GM18951 (cell line): ENCODE results near the gene ZSCAN31.

ENCODE experiments used
- POLR2A ChIP-seq: IDR thresholded peaks from 4 replicates; pipeline ENCODE4 v1.6.1; 2011; ENCODE audit warnings: mild to moderate bottlenecking; ENCODE audit not compliant: insufficient read length, insufficient read depth; ENCODE audit errors: extremely low read depth
- in situ Hi-C: fragments of 300-500 bp; cut with MboI; formaldehyde crosslinking; loops from one replicate; pipeline ENCODE4 v1.12.0; 2022; ENCODE audit warnings: low sequenced_read_pairs, mixed read lengths, inconsistent platforms; ENCODE audit not compliant: unreplicated experiment

Gene ZSCAN31

DNA sequence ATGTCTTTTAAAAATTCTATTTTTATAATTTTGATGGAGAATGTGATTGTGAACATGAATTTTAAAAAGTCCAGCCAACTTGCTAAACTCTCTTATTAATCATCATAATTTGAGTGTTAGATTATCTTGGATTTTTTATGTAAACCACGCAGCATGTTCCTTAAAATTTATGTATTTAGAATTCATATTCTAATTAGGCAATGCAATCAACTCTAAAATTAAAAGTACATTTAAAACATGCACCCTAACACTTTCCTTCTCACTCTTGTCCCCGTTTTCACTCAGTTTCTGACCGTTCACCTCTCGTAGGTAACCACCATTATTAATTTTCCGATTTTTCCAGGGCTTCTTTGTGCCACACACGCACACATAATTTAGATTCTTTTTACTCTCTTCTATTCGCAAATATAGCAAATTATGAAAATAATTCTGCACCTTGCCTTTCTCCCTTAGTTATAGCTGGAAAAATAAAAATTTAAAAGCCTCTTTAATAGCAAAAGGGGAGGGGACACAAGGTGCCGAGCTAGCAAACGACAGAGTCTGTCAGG is 13.5 kb upstream of the ZSCAN31 start:
- TF ChIP-seq POLR2A, result no peak
- in situ Hi-C loops, result no loop called here

DNA sequence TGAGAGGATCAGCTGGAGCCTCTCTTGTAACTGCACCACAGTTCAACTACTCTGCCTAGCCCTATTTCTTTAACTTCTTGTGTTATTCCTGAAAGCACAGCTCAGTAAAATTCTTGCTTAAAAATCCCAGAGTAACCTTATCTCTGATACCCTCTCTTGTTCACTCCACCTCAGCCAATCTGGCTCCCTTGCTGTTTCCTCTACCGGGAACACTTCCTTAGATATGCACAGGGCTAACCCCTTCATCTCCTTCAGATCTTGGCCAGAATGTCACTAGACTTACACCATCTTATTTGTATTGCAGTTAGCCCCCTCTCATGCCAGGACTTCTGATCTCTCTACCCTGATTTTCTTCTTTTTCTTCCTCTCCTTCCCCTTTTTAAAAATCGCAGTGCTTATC is 11.2 kb upstream of the ZSCAN31 start:
- TF ChIP-seq POLR2A, result no peak
- in situ Hi-C loops, result no loop called here

DNA sequence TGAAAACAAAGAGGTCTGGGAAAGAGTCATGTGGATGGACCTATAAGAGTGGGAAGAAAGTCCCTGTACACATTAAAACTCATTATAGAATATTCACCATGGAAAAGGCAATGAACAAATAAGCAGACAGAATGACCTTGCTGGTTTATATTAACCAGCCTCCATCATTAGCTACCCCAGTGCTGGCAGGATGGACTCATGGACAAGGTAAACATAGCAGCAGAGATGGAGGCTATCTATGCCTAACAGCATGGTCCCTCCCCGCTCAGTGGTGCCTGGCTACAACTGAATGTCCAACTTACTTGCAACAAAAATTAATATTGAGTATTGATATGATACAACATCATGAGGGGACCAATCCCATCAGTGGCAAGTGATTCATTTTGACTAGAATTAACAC is 9.3 kb upstream of the ZSCAN31 start:
- in situ Hi-C loops, result no loop called here
- no peak for TF ChIP-seq POLR2A

DNA sequence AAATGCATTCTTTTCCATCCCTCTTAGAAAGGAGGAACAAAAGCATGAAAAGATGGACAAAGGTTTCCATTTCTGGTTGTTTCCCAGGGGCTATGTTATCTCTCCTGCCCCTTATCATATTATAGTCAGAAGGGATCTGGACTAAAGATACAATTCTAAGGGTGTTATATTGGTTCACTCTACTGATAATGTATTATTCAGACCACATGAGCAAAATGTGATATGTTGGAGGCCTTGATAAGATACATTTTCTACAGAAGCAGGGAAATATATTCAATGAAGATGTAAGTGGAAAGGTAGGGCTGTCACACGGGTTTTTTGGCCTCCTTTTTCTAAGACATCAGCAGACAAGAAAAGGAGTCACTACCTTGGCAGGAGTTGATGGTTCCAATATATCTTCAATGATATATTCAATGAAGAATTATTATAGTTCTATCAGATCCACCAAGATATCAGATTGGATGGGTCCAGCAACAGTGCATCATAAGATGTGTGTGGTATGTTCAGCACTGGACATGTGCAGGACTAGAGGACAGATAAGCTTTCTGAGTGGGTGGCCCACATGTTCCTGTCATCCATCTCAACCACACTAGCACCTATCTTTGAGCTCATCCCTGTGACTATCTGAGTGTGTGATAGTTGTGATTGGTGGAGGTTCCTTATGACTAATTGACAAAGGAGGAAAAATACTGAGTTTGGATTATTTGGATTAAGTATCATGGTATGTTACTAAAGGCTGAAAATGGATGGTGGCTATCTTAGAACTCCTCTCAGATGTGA is 8.1 kb upstream of the ZSCAN31 start:
- in situ Hi-C loops, result no loop called here

DNA sequence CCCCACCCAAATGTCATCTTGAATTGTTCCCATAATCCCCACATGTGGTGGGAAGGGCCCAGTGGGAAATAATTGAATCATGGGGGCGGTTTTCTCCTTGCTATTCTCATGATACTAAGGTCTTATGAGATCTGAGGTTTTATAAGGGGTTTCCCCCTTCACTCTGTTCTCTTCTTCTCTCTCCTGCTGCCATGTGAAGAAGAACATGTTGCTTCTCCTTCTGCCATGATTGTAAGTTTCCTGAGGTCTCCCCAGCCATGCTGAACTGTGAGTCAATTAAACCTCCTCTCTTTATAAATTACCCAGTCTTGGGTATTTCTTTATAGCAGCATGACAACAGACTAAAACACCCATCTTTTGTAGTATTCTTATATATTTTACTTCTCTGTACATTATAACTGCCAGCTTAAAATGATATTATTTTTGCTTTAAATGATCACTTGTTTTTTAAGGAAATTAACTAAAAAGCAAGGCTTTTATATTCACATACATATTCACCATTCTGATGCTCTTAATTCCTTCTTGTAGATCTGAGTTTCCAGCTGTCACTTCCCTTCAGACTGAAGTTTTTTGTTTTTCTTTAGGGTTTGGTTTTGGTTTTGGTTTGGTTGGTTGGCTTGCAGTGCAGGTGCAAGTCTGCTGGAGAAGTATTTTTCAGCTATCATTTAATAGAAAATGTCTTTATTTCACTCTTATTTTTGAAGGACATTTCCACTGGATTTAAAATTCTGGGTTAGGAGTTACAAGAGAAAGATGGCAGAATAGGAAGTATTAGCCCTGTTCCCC is 4.6 kb upstream of the ZSCAN31 start:
- no peak for TF ChIP-seq POLR2A
- in situ Hi-C loops, result no loop called here

More for the DNA sequence above, 8.1 kb upstream of the ZSCAN31 start:
- no peak for TF ChIP-seq POLR2A

DNA sequence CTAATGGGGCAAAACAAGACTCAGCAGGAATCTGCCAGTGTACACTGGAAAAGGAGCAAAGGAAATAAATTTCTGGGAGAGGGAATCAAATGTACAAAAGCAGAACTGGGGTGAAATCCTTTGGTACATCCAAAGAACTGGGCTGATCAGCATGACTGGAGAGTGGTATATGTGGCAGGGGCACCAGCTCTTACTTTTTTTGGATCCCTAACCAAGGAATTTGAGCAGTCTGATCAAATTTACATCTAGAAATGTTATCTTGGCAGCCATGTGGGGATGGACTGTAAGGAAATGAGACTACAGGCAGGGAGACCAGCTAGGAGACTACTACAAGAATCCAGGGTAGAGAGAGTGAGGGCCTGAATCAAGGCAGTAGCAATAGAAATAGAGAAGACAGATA is 1.2 kb upstream of the ZSCAN31 start:
- no peak for TF ChIP-seq POLR2A
- in situ Hi-C loops, result no loop called here

DNA sequence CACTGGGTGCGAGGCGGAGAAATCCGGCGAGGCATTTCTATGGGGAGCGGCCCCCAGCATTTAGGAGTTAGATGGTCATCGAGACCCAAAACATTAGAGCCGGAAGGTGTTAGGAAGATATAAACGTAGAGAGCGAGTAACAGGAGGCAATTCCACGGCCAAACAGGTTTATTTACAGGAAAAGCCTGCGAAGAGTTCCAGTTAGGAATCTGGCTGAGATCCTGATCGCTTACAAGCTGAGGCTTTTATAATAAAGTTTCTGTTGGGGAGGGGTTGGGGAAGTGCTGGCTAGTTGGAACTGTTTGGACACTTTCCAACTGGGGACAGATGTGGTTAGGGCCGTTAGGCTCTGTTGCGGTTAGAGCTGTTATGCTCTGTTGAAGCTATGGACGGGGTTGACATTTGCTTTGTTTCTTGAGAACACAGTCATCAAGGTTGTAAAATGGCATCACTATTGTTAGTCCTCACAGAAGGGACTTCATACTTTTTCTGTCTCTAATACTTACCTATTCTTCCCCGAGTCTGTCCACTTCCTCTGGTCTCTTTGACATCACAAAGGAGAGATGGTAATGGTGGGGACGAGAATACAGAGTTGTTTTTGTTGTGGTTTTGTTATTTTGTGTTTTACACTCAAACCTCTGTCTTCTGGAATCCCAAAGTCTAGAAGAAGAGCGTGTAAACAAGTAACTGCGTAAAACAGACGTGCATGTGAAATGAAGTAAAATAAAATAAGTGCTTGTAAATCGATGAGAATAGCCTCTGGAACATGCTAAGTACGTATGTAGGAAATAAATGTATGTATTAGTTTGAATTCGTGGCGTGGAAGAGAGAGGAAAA is 554 bp upstream of the ZSCAN31 start:
- TF ChIP-seq POLR2A, result no peak
- in situ Hi-C loops, result no loop called here

DNA sequence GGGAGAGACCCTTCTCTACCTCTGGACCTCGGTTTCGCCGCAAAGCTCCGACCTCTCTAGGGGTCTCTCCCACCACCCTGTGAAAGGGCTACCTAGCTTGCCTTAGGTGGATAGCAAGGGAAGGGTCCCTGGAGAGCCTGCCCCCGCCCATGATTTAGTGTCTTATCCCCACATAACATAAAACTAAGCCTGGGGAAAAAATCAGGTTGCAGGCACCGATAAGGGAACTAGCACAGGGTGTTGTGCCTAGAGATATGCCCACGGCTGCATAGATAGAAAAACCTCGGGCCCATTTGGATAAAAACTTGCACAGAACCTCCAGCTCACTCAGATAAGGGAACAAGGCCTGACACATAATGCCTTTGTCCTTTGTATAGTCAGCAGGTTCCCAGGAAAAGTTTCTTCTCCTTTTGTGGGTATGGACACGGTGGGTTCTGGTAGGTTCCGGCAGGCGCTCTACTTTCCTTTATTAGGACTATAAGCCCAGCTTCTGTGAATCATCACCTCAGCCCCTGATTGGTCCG is 846 bp downstream of the ZSCAN31 start:
- TF ChIP-seq POLR2A, result no peak
- in situ Hi-C loops, result no loop called here

DNA sequence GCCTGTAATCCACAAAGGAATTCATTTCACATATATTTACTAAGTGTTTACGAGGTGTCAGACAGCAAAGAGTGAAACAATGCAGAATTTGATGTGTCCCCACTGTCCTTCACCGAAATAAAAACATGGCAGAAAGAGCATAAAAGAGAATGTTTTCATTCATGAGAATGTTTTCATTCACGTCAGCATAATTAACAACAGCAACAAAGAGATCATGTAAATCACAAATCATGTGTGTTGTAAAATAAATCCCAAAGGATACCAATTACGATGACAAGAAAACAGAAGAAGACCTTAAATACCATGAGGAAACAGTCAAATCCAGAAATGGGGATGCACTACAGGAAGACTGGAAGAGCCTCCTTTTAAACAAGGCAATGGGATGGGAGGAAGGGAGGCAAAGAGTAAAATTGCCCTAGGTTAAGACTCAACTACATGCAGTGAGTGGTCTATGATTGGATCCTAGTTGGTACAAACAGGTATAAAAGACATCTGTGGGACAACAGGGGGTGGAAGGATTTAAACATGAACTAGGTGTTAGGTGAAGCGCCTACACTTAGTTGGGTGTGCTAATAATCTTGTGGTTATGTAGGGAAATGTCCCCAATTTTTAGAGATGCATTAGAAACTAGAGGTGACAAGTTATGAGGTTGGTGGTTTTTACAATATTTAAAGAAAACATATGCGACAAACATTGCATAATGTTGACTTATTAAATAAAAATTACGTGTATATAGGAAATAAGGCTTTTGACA is 1.5 kb downstream of the ZSCAN31 start:
- TF ChIP-seq POLR2A, result no peak
- in situ Hi-C loops, result no loop called here

DNA sequence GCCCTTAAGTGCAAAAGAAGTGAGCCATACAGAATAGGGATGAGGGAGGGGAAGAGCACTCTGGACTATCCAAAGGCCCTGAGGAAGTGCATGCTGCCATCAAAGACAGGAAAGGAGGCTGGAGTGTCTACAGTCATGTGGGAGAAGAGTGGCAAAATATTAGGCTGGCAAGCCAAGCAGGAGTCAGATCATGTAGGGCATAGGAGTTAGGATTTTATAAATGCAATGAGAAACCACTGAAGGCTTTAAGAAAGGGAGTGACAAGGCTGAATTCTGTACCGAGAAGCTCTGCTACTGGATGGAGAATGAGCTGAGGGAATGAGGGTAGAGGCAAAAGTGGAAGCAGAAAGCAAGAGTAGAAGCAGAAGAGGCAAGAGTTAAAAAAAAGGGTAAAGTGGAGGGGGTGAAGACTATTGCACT is 2.3 kb downstream of the ZSCAN31 start:
- no peak for TF ChIP-seq POLR2A

DNA sequence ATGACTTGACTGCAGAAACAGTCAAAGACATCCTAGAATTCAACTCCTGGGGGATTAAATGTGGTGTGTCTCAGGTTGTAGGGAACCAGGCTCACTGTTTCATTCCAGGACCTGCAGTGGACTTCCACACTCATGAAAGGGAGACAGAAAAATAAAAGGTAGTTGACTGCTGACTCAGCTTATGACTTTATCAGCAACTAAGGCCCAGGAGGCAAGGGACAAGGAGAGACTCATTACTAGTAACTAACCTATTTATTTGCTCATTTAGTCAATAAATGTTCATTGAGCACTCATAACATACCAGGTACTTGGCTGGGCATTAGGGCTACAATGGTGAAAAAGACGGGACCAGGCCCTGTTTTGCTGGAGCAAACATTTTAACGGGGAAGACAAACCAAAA is 2.9 kb downstream of the ZSCAN31 start:
- no peak for TF ChIP-seq POLR2A
- in situ Hi-C loops, result no loop called here

More for the DNA sequence above, 2.3 kb downstream of the ZSCAN31 start:
- in situ Hi-C loops, result no loop called here

DNA sequence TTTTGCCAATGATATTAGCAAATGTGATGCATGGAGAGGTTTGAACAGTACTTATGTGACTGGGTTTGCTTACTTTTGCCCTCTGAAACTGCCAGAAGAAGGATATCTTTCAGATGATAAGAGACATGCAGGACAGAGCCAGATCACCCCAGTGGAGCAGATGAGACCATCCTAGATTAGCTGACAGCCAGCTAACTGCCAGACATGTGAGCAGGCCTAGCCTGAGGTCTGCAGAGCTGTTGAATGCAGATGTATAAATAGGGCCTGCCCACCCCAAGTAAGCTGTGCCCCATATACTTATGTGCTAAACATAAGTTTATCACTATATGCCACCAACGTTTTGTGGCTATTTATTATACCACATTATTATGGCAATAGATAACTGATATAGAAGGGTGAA is 5.9 kb downstream of the ZSCAN31 start:
- no peak for TF ChIP-seq POLR2A
- in situ Hi-C loops, result no loop called here
